GM21737 (cell line): ENCODE measurements around the gene ETV5.

Source experiments
- ATAC-seq: cut with Tn5 transposase; IDR thresholded peaks from one replicate; pipeline ENCODE4 v1.9.1; 2021; ENCODE audit warnings: mild to moderate bottlenecking, moderate library complexity; ENCODE audit not compliant: unreplicated experiment

ETV5 gene

GRCh38 chr3:186070133-186070532 lies 38.8 kb downstream of the ETV5 start:
- ATAC-seq, result no peak

- no peak for ATAC-seq
Observed at GRCh38 chr3:186069199-186069598, 39.7 kb downstream of the ETV5 start.

GRCh38 chr3:186068243-186068552 lies 40.7 kb downstream of the ETV5 start:
- ATAC-seq, result no peak

- no peak for ATAC-seq
Observed at GRCh38 chr3:186067360-186068242, 41.3 kb downstream of the ETV5 start.

- ATAC-seq, result no peak
Observed at GRCh38 chr3:186060222-186060621, 48.7 kb downstream of the ETV5 start.

- ATAC-seq, result no peak
Observed at GRCh38 chr3:186059192-186059591, 49.7 kb downstream of the ETV5 start.

- no peak for ATAC-seq
Observed at GRCh38 chr3:186058225-186058624, 50.7 kb downstream of the ETV5 start.

GRCh38 chr3:186057594-186057993 lies 51.3 kb downstream of the ETV5 start:
- ATAC-seq, result no peak

- no peak for ATAC-seq
Observed at GRCh38 chr3:186054792-186055352, 54.0 kb downstream of the ETV5 start.

- no peak for ATAC-seq
Observed at GRCh38 chr3:186053954-186054791, 54.7 kb downstream of the ETV5 start.

GRCh38 chr3:186052096-186052840 lies 56.6 kb downstream of the ETV5 start:
- no peak for ATAC-seq

- no peak for ATAC-seq
Observed at GRCh38 chr3:186049001-186049400, 59.9 kb downstream of the ETV5 start.

GRCh38 chr3:186048119-186048518 lies 60.8 kb downstream of the ETV5 start:
- ATAC-seq, result no peak

GRCh38 chr3:186046838-186047237 lies 62.1 kb downstream of the ETV5 start:
- ATAC-seq, result no peak

- no peak for ATAC-seq
Observed at GRCh38 chr3:186044968-186045367, 63.9 kb downstream of the ETV5 start.

- ATAC-seq, result no peak
Observed at GRCh38 chr3:186044427-186044826, 64.5 kb downstream of the ETV5 start.

GRCh38 chr3:186042521-186043202 lies 66.2 kb downstream of the ETV5 start:
- ATAC-seq, result no peak

- no peak for ATAC-seq
Observed at GRCh38 chr3:186042036-186042435, 66.9 kb downstream of the ETV5 start.

GRCh38 chr3:186038360-186038759 lies 70.5 kb downstream of the ETV5 start:
- no peak for ATAC-seq

GRCh38 chr3:186035277-186035676 lies 73.6 kb downstream of the ETV5 start:
- no peak for ATAC-seq
